Erythroblast (primary cell): ENCODE data around the gene ERBIN.
"Not testable (repeated sequence)": the region's sequence is repeated elsewhere in the genome, so short reads cannot be mapped to it uniquely, and the experiment has no call there.

Experiments
- DNase-seq, 2 experiments: peaks; one replicate each; lab custom pipeline; 2025; lab: John Stamatoyannopoulos, UW
- GATA1 ChIP-seq: IDR thresholded peaks from 2 replicates; pipeline ENCODE4 v1.6.1; 2011; ENCODE audit warnings: low read depth, mild to moderate bottlenecking, control low read depth, low read length, moderate library complexity
- POLR2A ChIP-seq: IDR thresholded peaks from 2 replicates; pipeline ENCODE4 v1.6.1; 2011; ENCODE audit warnings: mild to moderate bottlenecking, low read length

Gene ERBIN

GRCh38 chr5:65902104-65902503 lies 24.3 kb upstream of the ERBIN start:
- peak in 1 of 2 experiments; percentile 11 for DNase-seq
- no peak for TF ChIP-seq POLR2A
- TF ChIP-seq GATA1 = no peak

DNA sequence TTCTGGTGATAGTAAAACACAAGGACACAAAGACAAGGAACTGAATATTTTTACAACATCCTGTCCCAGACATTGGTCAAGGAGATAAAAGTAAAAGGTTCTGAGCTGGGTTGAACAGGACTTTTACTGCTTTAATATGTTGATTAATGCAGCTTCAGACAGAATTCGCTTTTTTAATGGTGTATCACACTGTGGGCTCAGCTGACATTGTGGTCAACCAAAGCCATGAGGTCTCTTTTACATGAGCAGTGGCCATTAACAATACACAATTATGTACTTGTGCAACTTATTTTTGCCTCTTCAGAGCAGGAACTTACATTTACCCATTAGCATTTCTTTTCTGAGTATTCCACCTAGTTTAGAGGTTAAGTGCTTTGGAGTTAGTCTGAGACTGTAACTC lies 22.8 kb upstream of the ERBIN start:
- TF ChIP-seq POLR2A (no peak), GATA1 (no peak)
- DNase-seq = no peak

DNA sequence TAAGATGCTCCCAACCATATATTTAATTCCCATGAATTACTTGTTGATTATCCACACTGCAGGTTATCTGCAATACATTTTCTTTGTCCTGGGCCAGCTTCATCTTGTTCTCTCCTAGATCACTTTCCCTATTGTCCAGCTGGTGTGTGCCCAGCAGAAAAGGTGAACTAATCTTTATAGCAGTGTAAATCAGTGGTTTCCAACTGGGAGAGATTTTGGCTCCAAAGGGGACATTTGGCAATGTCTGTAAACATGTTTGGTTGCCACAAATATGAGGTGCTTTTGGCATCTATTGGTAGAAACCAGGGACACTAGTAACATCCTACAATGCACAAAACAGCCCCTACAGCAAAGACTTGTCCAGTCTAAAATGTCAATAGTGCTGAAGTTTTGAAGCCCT lies 20.1 kb upstream of the ERBIN start:
- TF ChIP-seq GATA1 = no peak
- no peak for TF ChIP-seq POLR2A
- DNase-seq = no peak

GRCh38 chr5:65907135-65907534 lies 19.2 kb upstream of the ERBIN start:
- TF ChIP-seq POLR2A (no peak), GATA1 (no peak)
- no peak for DNase-seq

- TF ChIP-seq POLR2A = no peak
- no peak for TF ChIP-seq GATA1
- no peak for DNase-seq
Observed at GRCh38 chr5:65910711-65911110, 15.7 kb upstream of the ERBIN start.

GRCh38 chr5:65912311-65912710 lies 14.1 kb upstream of the ERBIN start:
- no peak for DNase-seq
- TF ChIP-seq GATA1 (no peak), POLR2A (no peak)

DNA sequence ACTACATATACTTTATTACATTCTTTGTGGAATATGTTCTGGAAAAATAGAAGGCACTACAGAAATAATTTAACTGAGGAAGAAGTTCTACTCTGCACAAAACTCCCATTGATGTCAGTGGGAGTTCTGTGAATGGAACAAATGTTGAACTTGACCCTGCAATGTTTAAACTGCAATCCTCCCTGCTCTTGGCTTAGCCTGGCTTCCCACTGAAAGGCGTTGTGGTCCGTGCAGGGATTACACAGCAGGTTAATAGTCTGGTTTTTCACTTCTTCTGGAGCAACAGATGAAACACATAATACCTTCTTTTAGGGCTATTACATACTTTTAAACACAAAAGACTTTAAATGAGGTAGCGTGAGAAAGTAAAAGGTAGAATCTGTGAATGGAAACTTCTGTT lies 12.9 kb upstream of the ERBIN start:
- no peak for DNase-seq
- no peak for TF ChIP-seq POLR2A
- no peak for TF ChIP-seq GATA1

DNA sequence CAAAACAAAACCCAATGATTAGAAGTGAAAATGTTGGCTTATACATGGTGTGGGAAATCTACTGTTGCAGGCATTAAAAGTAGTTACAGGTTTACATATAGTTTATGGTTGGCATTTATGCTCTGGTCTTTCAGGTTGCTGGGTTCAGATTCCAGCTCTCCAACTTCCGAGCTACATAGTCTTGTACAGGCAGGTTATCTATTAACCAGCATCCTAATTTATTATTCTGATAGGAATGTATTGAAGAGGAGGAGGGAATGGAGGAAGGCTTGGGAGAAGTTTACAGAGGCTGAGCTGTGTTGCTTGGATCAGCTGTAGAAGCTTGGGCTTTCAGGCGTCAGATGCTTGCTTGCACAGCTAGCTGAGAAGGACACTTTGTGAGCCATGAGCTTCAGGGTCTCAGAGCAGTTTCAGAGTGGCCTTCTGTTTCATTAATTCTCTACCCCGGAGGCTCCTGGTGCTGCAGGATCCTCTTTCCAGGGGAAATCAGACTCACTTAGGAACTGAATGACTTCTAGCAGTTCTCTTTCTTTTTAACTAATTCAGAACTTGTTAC lies 11.7 kb upstream of the ERBIN start:
- TF ChIP-seq POLR2A (no peak), GATA1 (no peak)
- no peak for DNase-seq

DNA sequence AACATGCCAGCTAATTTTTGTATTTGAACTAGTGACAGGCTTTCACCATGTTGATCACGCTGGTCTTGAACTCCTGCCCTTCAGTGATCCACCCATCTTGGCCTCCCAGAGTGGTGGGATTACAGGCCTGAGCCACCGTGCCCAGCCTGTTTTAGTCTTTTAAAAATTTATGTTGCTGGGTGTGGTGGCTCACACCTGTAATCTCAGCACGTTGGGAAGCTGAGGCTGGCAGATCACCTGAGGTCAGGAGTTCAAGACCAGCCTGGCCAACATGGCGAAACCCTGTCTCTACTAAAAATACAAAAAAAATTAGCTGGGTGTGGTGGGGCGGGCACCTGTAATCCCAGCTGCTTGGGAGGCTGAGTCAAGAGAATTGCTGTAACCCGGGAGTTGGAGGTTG lies 10.7 kb upstream of the ERBIN start:
- not testable (repeated sequence) for DNase-seq

DNA sequence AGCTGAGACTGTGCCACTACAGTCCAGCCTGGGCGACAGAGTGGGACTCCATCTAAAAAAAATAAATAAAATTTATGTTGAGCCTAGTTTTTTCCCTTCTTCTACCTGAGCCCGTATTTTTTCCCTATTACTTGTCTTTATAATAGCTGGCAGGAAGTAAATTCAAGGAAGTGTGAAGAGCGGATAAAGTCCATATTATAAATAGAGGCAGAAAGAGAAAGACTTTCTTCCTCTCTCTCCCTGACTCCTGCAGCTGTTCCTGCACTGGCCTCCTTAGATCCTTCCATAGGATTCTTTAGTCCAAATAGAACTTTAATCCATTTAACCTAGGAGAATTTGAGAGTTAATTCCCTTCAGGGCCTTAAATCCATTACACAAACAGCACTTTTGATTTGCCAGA lies 10.3 kb upstream of the ERBIN start:
- DNase-seq = no peak
- TF ChIP-seq POLR2A (no peak), GATA1 (no peak)

DNA sequence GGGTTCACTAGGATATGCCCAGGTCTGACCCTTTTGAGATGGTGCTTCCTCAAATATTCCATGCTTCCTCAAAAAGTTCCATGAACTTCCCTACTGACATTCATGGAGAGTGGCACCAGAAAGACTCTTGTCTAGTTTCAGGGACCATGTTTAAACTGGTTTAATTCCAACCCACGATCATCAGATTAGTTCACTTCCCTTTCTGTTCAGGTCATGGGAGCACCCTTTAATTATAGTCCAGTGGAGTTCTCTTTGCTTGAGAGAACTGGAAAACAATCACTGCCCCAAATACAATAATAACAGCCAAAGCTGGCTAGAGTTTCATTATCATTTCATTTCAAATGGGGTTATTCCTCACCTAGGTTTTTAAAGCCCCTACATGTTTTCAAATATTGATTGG lies 9.7 kb upstream of the ERBIN start:
- TF ChIP-seq POLR2A = no peak

GRCh38 chr5:65919773-65920172 lies 6.6 kb upstream of the ERBIN start:
- TF ChIP-seq GATA1 = no peak
- no peak for TF ChIP-seq POLR2A
- DNase-seq = no peak

More for the DNA sequence above, 9.7 kb upstream of the ERBIN start:
- DNase-seq = no peak

GRCh38 chr5:65923339-65923738 lies 3.0 kb upstream of the ERBIN start:
- DNase-seq = no peak
- TF ChIP-seq POLR2A (no peak), GATA1 (no peak)

DNA sequence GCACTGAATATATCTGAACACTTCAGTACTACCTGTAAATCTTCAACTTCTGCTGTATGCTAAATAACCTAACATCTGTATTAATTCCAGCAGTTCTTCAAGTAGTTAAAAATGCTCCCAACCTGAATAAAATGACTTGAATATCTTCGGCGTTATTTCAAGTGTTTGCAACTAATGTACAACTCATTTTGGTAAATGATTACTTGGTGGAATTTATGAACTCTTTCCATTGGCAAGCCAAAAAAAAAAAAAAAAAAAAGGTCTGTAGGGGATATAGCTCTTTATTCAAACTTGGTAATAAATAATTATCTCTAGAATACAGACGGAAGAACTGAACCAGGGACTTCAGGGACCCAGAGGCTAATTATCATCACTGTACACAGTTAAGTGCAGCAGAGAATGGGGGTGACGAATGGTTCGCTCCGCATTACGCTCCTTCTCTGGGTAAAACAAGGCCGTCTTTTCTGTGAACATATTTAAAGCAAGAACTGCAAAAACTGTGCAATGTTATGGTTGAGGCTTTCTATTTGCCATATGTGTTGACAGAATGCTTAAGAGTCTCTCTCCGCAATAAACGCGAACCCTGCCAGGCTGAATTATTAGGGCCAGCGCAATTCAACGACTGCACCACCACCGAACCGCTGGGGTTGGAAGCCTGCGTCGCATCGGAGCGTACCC lies 1.9 kb upstream of the ERBIN start:
- DNase-seq = peak in 1 of 2 experiments; percentile 68
- TF ChIP-seq GATA1 (no peak), POLR2A (peak; percentile 18)

GRCh38 chr5:65925044-65925600 lies 1.3 kb upstream of the ERBIN start:
- no peak for TF ChIP-seq POLR2A
- no peak for TF ChIP-seq GATA1
- DNase-seq = peak; percentile 72
